Esophagus (tissue), 2 donors: Measurements from ENCODE around the gene ATP1B1. TPM values are rescaled to one million over a fixed set of nuclear protein-coding genes. Genes with fewer than 3 reads are reported as not detected.

Experiments
- H3K27ac ChIP-seq, 2 donors: one replicate each; pipeline ENCODE4 v1.5.1; 2013; ENCODE audit warnings: low read depth in 2 of 2, mild to moderate bottlenecking in 2 of 2, inconsistent platforms in 1 of 2, low read length in 1 of 2, moderate library complexity in 1 of 2
- H3K27me3 ChIP-seq, 2 donors: one replicate each; pipeline ENCODE4 v1.6.1; 2013; ENCODE audit warnings: low read length in 2 of 2, control low read depth in 1 of 2, mild to moderate bottlenecking in 1 of 2; ENCODE audit not compliant: insufficient read depth in 2 of 2, control insufficient read depth in 1 of 2
- H3K36me3 ChIP-seq, 2 donors: one replicate each; pipeline ENCODE4 v1.6.1; 2013; ENCODE audit warnings: low read length in 1 of 2; ENCODE audit not compliant: control insufficient read depth in 2 of 2, insufficient read depth in 2 of 2
- H3K4me1 ChIP-seq, 2 donors: one replicate each; pipeline ENCODE4 v1.6.1; 2013; ENCODE audit warnings: low read length in 1 of 2; ENCODE audit not compliant: control insufficient read depth in 2 of 2, insufficient read depth in 2 of 2
- H3K4me3 ChIP-seq, 2 donors: one replicate each; pipeline ENCODE4 v1.5.1; 2013; ENCODE audit warnings: low read length in 2 of 2, mild to moderate bottlenecking in 2 of 2, low read depth in 1 of 2, moderate library complexity in 1 of 2
- H3K9me3 ChIP-seq, 2 donors: one replicate each; pipeline ENCODE4 v1.6.1; 2013; ENCODE audit warnings: mild to moderate bottlenecking in 2 of 2, low read depth in 1 of 2, low read length in 1 of 2, moderate library complexity in 1 of 2; ENCODE audit not compliant: control insufficient read depth in 2 of 2, insufficient read depth in 1 of 2
- WGBS, 2 donors: extraction: QIAGEN DNeasy Blood & Tissue Kit; methylation state at CpG; one replicate each; pipeline ENCODE4 v1.1.7; 2013; 5-methylcytosine and 5-hydroxymethylcytosine counted together
- polyA plus RNA-seq, 2 donors: library from polyadenylated mRNA; stranded (reverse); fragments of 200-250 nt; gene quantifications; one replicate each; pipeline ENCODE4 v1.2.3, GENCODE V29; 2013
- donor health status: healthy with polysubstance abuse.
- donor health status: Bipolar disorder and iron deficiency.

The ATP1B1 gene
- polyA plus RNA-seq, 2 donors, result 104 to 194 TPM

GRCh38 chr1:169144941-169145626 lies 38.6 kb downstream of the ATP1B1 start:
- Histone ChIP-seq H3K4me3 (no peak overlapping the region), H3K27me3 (no peaks in the 10 kb centered on the region), H3K36me3 (no peaks in the 10 kb centered on the region), H3K9me3 (no peaks in the 10 kb centered on the region), H3K27ac (no peak overlapping the region), H3K4me1 (no peaks in the 10 kb centered on the region)
- WGBS, 2 donors, result 73 to 91% methylated on average over 7 of the region's 7 CpGs

GRCh38 chr1:169146576-169147214 lies 40.2 kb downstream of the ATP1B1 start:
- Histone ChIP-seq H3K9me3 (no peaks in the 10 kb centered on the region), H3K4me3 (no peak overlapping the region), H3K27ac (no peak overlapping the region), H3K4me1 (no peaks in the 10 kb centered on the region), H3K36me3 (no peaks in the 10 kb centered on the region), H3K27me3 (no peaks in the 10 kb centered on the region)
- WGBS, 2 donors, result 83 to 94% methylated on average over 1 of the region's 1 CpG

- Histone ChIP-seq H3K27me3 (no peaks in the 10 kb centered on the region), H3K36me3 (no peaks in the 10 kb centered on the region), H3K9me3 (no peaks in the 10 kb centered on the region), H3K27ac (no peak overlapping the region), H3K4me3 (no peak overlapping the region), H3K4me1 (no peaks in the 10 kb centered on the region)
- 74 to 85% methylated on average over 5 of the region's 5 CpGs for WGBS, 2 donors
These were observed 42.2 kb downstream of the ATP1B1 start for GRCh38 chr1:169148472-169149252.

DNA sequence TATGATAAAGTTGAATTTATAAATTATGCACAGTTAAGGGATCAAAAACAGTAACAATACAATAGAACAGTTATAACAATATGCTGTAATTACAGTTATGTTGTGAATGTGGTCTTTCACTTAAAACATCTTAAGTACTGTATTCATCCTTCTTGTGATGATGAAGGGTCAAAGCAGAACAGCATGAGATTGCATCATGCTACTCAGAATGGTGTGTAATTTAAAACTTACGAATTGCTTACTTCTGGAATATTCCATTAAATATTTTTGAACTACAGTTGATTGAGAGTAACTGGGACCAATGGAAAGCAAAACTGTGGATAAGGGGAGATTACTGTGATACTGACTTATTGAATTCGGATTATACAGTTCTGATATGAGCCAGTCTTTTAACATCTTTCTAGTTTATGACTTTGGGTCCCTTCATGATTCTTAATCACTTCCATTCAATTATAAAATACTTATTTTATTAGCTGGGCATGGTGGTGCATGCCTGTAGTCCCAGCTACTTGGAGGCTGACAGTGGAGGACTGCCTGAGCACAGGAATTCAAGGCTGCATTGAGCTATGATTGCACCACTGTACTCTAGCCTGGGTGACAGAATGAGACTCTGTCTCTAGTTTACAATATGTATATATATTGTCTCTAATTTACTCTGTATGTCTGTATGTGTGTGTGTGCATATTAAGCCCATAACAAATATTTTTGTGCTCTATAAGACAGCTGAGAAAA lies 43.2 kb downstream of the ATP1B1 start:
- WGBS, 2 donors, result 84 to 92% methylated on average over 2 of the region's 2 CpGs
- no peaks in the 10 kb centered on the region for H3K27me3 ChIP-seq
- H3K4me3 ChIP-seq, result no peak overlapping the region
- no peaks in the 10 kb centered on the region for H3K9me3 ChIP-seq
- no peak overlapping the region for H3K27ac ChIP-seq
- H3K4me1 ChIP-seq, result no peaks in the 10 kb centered on the region
- H3K36me3 ChIP-seq, result no peaks in the 10 kb centered on the region

GRCh38 chr1:169150641-169151337 lies 44.3 kb downstream of the ATP1B1 start:
- H3K4me3 ChIP-seq, result no peak overlapping the region
- no peaks in the 10 kb centered on the region for H3K36me3 ChIP-seq
- no peaks in the 10 kb centered on the region for H3K4me1 ChIP-seq
- no peak overlapping the region for H3K27ac ChIP-seq
- H3K27me3 ChIP-seq, result no peaks in the 10 kb centered on the region
- H3K9me3 ChIP-seq, result no peaks in the 10 kb centered on the region
- 83% methylated on average over 4 of the region's 4 CpGs for WGBS, 2 donors

- H3K4me3 ChIP-seq, result no peak overlapping the region
- no peaks in the 10 kb centered on the region for H3K4me1 ChIP-seq
- H3K36me3 ChIP-seq, result no peaks in the 10 kb centered on the region
- H3K9me3 ChIP-seq, result no peaks in the 10 kb centered on the region
- 92 to 99% methylated on average over 5 of the region's 5 CpGs for WGBS, 2 donors
- H3K27ac ChIP-seq, result no peak overlapping the region
- no peaks in the 10 kb centered on the region for H3K27me3 ChIP-seq
These were observed 44.9 kb downstream of the ATP1B1 start for GRCh38 chr1:169151338-169151837.

GRCh38 chr1:169155675-169156074 lies 49.2 kb downstream of the ATP1B1 start:
- H3K4me3 ChIP-seq, result no peak overlapping the region
- 90 to 93% methylated on average over 1 of the region's 1 CpG for WGBS, 2 donors
- no peaks in the 10 kb centered on the region for H3K27me3 ChIP-seq
- H3K4me1 ChIP-seq, result no peaks in the 10 kb centered on the region
- no peaks in the 10 kb centered on the region for H3K9me3 ChIP-seq
- peaks cover 0 to 5% of the 10 kb centered on the region in 2 donors for H3K36me3 ChIP-seq
- H3K27ac ChIP-seq, result no peak overlapping the region

GRCh38 chr1:169156580-169156979 lies 50.1 kb downstream of the ATP1B1 start:
- peaks cover 0 to 5% of the 10 kb centered on the region in 2 donors for H3K36me3 ChIP-seq
- H3K27ac ChIP-seq, result no peak overlapping the region
- no peaks in the 10 kb centered on the region for H3K27me3 ChIP-seq
- WGBS, 2 donors, result 70 to 94% methylated on average over 3 of the region's 3 CpGs
- H3K4me1 ChIP-seq, result no peaks in the 10 kb centered on the region
- no peaks in the 10 kb centered on the region for H3K9me3 ChIP-seq
- no peak overlapping the region for H3K4me3 ChIP-seq
